Stimulated activated naive B cell treated with anti-CD40 and anti-IgM and Interleukin-4, amounts not matched to agents 10 μg/mL and 1 μg/mL and 100 μg/mL, for 72 hours (primary cell): ENCODE measurements around the gene MND1.
"Not testable (repeated sequence)": the region's sequence is repeated elsewhere in the genome, so short reads cannot be mapped to it uniquely, and the experiment has no call there.

Experiments used
- ATAC-seq, 2 donors: fragments of 150-1000 bp; cut with Tn5 transposase; replicated peaks; 2 replicates each; pipeline ENCODE4 v1.10.0; 2021; ENCODE audit warnings: moderate library complexity in 1 of 2
- DNase-seq: peaks from one replicate; pipeline ENCODE4 v3.0.0; 2021
- H3K27ac Mint-ChIP-seq: one replicate; pipeline ENCODE4 v1.8.0; 2022; ENCODE audit warnings: mild to moderate bottlenecking, mixed read lengths
- H3K27me3 Mint-ChIP-seq, 2 donors: one replicate each; pipeline ENCODE4 v1.8.0; 2022; ENCODE audit warnings: mixed read lengths in 2 of 2
- H3K36me3 Mint-ChIP-seq, 2 donors: one replicate each; pipeline ENCODE4 v1.8.0; 2022; ENCODE audit warnings: mixed read lengths in 2 of 2, mild to moderate bottlenecking in 1 of 2
- H3K4me1 Mint-ChIP-seq, 2 donors: one replicate each; pipeline ENCODE4 v1.8.0; 2022; ENCODE audit warnings: mixed read lengths in 2 of 2, mild to moderate bottlenecking in 1 of 2
- H3K4me3 Mint-ChIP-seq, 2 donors: one replicate each; pipeline ENCODE4 v1.8.0; 2022; ENCODE audit warnings: mild to moderate bottlenecking in 2 of 2, mixed read lengths in 2 of 2, moderate library complexity in 1 of 2
- H3K9me3 Mint-ChIP-seq, 2 donors: one replicate each; pipeline ENCODE4 v1.8.0; 2022; ENCODE audit warnings: mixed read lengths in 2 of 2, mild to moderate bottlenecking in 1 of 2

MND1 gene

GRCh38 chr4:153451911-153452657 is 107.6 kb downstream of the MND1 start:
- ATAC-seq = no peak
- Mint-ChIP-seq H3K27me3 (no peaks in the 10 kb centered on the region), H3K9me3 (no peaks in the 10 kb centered on the region), H3K27ac (no peak overlapping the region), H3K4me3 (no peak overlapping the region), H3K4me1 (peaks cover 14 to 32% of the 10 kb centered on the region in 2 donors), H3K36me3 (no peaks in the 10 kb centered on the region)
- no peak for DNase-seq

GRCh38 chr4:153452658-153453378 is 108.3 kb downstream of the MND1 start:
- DNase-seq (no peak), ATAC-seq (no peak)
- Mint-ChIP-seq H3K9me3 (no peaks in the 10 kb centered on the region), H3K27ac (peak overlapping the region; percentile 2), H3K36me3 (no peaks in the 10 kb centered on the region), H3K27me3 (no peaks in the 10 kb centered on the region), H3K4me3 (no peak overlapping the region), H3K4me1 (peaks cover 14 to 32% of the 10 kb centered on the region in 2 donors)

GRCh38 chr4:153453402-153453801 is 108.9 kb downstream of the MND1 start:
- H3K4me3 Mint-ChIP-seq = no peak overlapping the region
- ATAC-seq (no peak), DNase-seq (no peak)
- H3K36me3 Mint-ChIP-seq = no peaks in the 10 kb centered on the region
- no peaks in the 10 kb centered on the region for H3K9me3 Mint-ChIP-seq
- peak overlapping the region; percentile 2 for H3K27ac Mint-ChIP-seq
- H3K4me1 Mint-ChIP-seq = peaks cover 14 to 30% of the 10 kb centered on the region in 2 donors
- H3K27me3 Mint-ChIP-seq = no peaks in the 10 kb centered on the region

GRCh38 chr4:153458969-153459368 is 114.5 kb downstream of the MND1 start:
- Mint-ChIP-seq H3K27ac (no peak overlapping the region), H3K4me1 (peaks cover 6 to 10% of the 10 kb centered on the region in 2 donors), H3K36me3 (no peaks in the 10 kb centered on the region), H3K9me3 (no peaks in the 10 kb centered on the region), H3K4me3 (no peak overlapping the region), H3K27me3 (no peaks in the 10 kb centered on the region)
- ATAC-seq (no peak), DNase-seq (no peak)

- not testable (repeated sequence) for H3K4me3 Mint-ChIP-seq, H3K27ac Mint-ChIP-seq, H3K27me3 Mint-ChIP-seq, H3K36me3 Mint-ChIP-seq, H3K9me3 Mint-ChIP-seq, DNase-seq, ATAC-seq
- peaks cover 14 to 27% of the 10 kb centered on the region in 2 donors for H3K4me1 Mint-ChIP-seq
These were observed 117.1 kb downstream of the MND1 start for GRCh38 chr4:153461549-153461948.

GRCh38 chr4:153464068-153464467 is 119.6 kb downstream of the MND1 start:
- Mint-ChIP-seq H3K36me3 (peaks cover 18% of the 10 kb centered on the region in 2 donors), H3K9me3 (no peaks in the 10 kb centered on the region), H3K4me1 (peaks cover 24 to 40% of the 10 kb centered on the region in 2 donors), H3K27ac (no peak overlapping the region), H3K27me3 (no peaks in the 10 kb centered on the region), H3K4me3 (no peak overlapping the region)
- DNase-seq = no peak
- ATAC-seq = no peak
